ENCODE measurements around the gene FSCN2.

DNA sequence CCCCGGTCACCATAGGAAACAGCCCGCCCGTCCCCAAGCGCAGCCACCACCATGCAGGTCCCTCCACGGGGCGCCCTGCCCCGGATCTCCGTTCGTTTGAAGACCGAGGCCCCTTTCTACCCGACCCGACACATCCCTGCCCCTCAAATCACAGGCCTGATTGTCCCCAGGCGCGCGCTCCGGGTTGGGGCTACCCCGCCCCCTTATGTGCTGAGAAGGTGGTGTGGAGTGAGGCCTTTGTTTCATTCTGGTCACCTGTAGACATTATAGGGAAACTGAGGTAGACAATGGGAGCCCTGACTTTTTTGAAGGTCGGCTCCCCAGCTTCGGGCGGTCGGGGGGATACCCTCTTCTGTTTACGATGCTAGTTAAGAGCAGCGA, 14.8 kb upstream of the FSCN2 start:
- TF ChIP-seq, protein P1, sequence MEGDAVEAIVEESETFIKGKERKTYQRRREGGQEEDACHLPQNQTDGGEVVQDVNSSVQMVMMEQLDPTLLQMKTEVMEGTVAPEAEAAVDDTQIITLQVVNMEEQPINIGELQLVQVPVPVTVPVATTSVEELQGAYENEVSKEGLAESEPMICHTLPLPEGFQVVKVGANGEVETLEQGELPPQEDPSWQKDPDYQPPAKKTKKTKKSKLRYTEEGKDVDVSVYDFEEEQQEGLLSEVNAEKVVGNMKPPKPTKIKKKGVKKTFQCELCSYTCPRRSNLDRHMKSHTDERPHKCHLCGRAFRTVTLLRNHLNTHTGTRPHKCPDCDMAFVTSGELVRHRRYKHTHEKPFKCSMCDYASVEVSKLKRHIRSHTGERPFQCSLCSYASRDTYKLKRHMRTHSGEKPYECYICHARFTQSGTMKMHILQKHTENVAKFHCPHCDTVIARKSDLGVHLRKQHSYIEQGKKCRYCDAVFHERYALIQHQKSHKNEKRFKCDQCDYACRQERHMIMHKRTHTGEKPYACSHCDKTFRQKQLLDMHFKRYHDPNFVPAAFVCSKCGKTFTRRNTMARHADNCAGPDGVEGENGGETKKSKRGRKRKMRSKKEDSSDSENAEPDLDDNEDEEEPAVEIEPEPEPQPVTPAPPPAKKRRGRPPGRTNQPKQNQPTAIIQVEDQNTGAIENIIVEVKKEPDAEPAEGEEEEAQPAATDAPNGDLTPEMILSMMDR (IDR thresholded peaks at IDR 0.05) = no peak
- TF ChIP-seq POLR2AphosphoS5 (IDR thresholded peaks at IDR 0.05; ENCODE audit: insufficient read depth in 1 of 2, low read depth in 1 of 2) (peak; percentile 25 to 28), POLR2A (IDR thresholded peaks at IDR 0.05) (no peak)
